Stimulated activated naive CD4-positive, alpha-beta T cell treated with Interleukin-2 at 50 U/mL for 16 hours (primary cell): ENCODE measurements around the gene DNA2.

Experiments used
- DNase-seq: peaks from one replicate; lab custom pipeline; 2025; lab: John Stamatoyannopoulos, UW

Gene DNA2

GRCh38 chr10:68364101-68364886 lies 107.5 kb downstream of the DNA2 start:
- no peak for DNase-seq
